ENCODE data around the gene RABGAP1L.

GRCh38 chr1:174289644-174290310 lies 130.5 kb downstream of the RABGAP1L start:
- no peak for TF ChIP-seq POLR2A (IDR thresholded peaks at IDR 0.05)
- TF ChIP-seq, protein P1, sequence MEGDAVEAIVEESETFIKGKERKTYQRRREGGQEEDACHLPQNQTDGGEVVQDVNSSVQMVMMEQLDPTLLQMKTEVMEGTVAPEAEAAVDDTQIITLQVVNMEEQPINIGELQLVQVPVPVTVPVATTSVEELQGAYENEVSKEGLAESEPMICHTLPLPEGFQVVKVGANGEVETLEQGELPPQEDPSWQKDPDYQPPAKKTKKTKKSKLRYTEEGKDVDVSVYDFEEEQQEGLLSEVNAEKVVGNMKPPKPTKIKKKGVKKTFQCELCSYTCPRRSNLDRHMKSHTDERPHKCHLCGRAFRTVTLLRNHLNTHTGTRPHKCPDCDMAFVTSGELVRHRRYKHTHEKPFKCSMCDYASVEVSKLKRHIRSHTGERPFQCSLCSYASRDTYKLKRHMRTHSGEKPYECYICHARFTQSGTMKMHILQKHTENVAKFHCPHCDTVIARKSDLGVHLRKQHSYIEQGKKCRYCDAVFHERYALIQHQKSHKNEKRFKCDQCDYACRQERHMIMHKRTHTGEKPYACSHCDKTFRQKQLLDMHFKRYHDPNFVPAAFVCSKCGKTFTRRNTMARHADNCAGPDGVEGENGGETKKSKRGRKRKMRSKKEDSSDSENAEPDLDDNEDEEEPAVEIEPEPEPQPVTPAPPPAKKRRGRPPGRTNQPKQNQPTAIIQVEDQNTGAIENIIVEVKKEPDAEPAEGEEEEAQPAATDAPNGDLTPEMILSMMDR (IDR thresholded peaks at IDR 0.05) = no peak

Data from thyroid gland (tissue), 4 donors.